ENCODE results near the gene BCAP31.
"Not testable (repeated sequence)": the region's sequence is repeated elsewhere in the genome, so short reads cannot be mapped to it uniquely, and the experiment has no call there.

DNA sequence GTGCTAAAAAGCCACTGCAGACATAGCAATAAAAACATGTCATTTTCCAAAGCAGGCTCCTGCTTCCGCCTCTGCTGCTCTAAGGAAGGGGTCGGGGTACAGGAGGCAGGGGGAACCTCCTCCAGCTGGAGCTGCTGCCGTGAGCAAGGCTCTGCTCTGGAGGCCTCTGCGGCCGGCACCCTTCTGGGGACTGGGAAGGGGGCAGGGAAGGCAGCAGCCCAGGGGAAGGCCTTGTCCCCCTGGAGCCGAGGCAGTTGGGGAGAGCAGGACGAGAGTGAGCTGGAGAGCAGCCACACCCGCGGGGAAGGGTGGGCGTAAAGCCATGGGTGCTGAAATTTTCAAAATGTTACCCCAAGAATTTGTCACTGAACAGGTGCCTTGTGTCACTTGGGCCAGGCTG, 27.6 kb downstream of the BCAP31 start:
- TF ChIP-seq, protein P1, sequence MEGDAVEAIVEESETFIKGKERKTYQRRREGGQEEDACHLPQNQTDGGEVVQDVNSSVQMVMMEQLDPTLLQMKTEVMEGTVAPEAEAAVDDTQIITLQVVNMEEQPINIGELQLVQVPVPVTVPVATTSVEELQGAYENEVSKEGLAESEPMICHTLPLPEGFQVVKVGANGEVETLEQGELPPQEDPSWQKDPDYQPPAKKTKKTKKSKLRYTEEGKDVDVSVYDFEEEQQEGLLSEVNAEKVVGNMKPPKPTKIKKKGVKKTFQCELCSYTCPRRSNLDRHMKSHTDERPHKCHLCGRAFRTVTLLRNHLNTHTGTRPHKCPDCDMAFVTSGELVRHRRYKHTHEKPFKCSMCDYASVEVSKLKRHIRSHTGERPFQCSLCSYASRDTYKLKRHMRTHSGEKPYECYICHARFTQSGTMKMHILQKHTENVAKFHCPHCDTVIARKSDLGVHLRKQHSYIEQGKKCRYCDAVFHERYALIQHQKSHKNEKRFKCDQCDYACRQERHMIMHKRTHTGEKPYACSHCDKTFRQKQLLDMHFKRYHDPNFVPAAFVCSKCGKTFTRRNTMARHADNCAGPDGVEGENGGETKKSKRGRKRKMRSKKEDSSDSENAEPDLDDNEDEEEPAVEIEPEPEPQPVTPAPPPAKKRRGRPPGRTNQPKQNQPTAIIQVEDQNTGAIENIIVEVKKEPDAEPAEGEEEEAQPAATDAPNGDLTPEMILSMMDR (conservative IDR thresholded peaks at IDR 0.05) = not testable (repeated sequence)
- not testable (repeated sequence) for TF ChIP-seq ZFX (IDR thresholded peaks at IDR 0.05)
